Neural cell (in vitro differentiated cells): ENCODE results near the gene ZNF496. TPM values are rescaled to one million over a fixed set of nuclear protein-coding genes. Genes with fewer than 3 reads are reported as not detected.

Experiments
- H2AFZ ChIP-seq: fragments of 200-600, 300-800 bp; sonication (generic), shearing (Covaris generic); 2 replicates; pipeline ENCODE4 v1.6.0; 2014; ENCODE audit warnings: low read depth, mild to moderate bottlenecking, antibody characterized with exemption, low read length, moderate library complexity
- H3F3A ChIP-seq: fragments of 200-600 bp; shearing (Covaris generic); 2 replicates; pipeline ENCODE4 v1.6.1; 2016; ENCODE audit warnings: mild to moderate bottlenecking, moderate library complexity, mixed read lengths, antibody characterized with exemption, low read length; ENCODE audit not compliant: insufficient read depth, poor library complexity, severe bottlenecking
- H3K27ac ChIP-seq: fragments of 200-600, 300-800 bp; sonication (generic), shearing (Covaris generic); 2 replicates; pipeline ENCODE4 v1.5.1; 2014; ENCODE audit warnings: mild to moderate bottlenecking, low read length, moderate library complexity
- H3K27me3 ChIP-seq: fragments of 300-800, 200-600 bp; sonication (generic), shearing (Covaris generic); 2 replicates; pipeline ENCODE4 v1.6.0; 2014; ENCODE audit warnings: mild to moderate bottlenecking, low read depth, low read length, moderate library complexity; ENCODE audit not compliant: insufficient read depth
- H3K36me3 ChIP-seq: fragments of 300-800, 200-600 bp; sonication (generic), shearing (Covaris generic); 2 replicates; pipeline ENCODE4 v1.5.1; 2014; ENCODE audit warnings: mild to moderate bottlenecking, antibody characterized with exemption, low read length, moderate library complexity; ENCODE audit not compliant: insufficient read depth
- H3K4me2 ChIP-seq: fragments of 300-800, 200-600 bp; sonication (generic), shearing (Covaris generic); 2 replicates; pipeline ENCODE4 v1.6.0; 2014; ENCODE audit warnings: mild to moderate bottlenecking, low read length
- H3K4me3 ChIP-seq: fragments of 300-800, 200-600 bp; sonication (generic), shearing (Covaris generic); 2 replicates; pipeline ENCODE4 v1.5.1; 2014; ENCODE audit warnings: mild to moderate bottlenecking, low read length, moderate library complexity
- H3K79me2 ChIP-seq: fragments of 200-600 bp; shearing (Covaris generic); replicated peaks from 2 replicates; pipeline ENCODE4 v1.6.0; 2014; ENCODE audit warnings: mild to moderate bottlenecking, low read length, moderate library complexity; ENCODE audit not compliant: insufficient read depth
- H3K9ac ChIP-seq: fragments of 300-800, 200-600 bp; sonication (generic), shearing (Covaris generic); 2 replicates; pipeline ENCODE4 v1.6.1; 2016; ENCODE audit warnings: mild to moderate bottlenecking, low read length, mixed read lengths
- H3K9me2 ChIP-seq: fragments of 200-600 bp; shearing (Covaris generic); 2 replicates; pipeline ENCODE4 v1.6.1; 2016; ENCODE audit warnings: mild to moderate bottlenecking, low read length, mixed read lengths; ENCODE audit not compliant: insufficient read depth
- H3K9me3 ChIP-seq: fragments of 200-600, 300-800 bp; sonication (generic), shearing (Covaris generic); 2 replicates; pipeline ENCODE4 v1.6.1; 2016; ENCODE audit warnings: mild to moderate bottlenecking, mixed run types, low read length, moderate library complexity, mixed read lengths
- H4K20me1 ChIP-seq: fragments of 200-600 bp; shearing (Covaris generic); 2 replicates; pipeline ENCODE4 v1.6.1; 2016; ENCODE audit warnings: mild to moderate bottlenecking, mixed run types; ENCODE audit not compliant: insufficient read depth
- CTCF ChIP-seq: fragments of 450-650 bp; IDR thresholded peaks from 2 replicates; pipeline ENCODE4 v1.5.1; 2014; ENCODE audit warnings: antibody characterized with exemption, mild to moderate bottlenecking, moderate library complexity; ENCODE audit not compliant: poor library complexity, severe bottlenecking
- EP300 ChIP-seq: fragments of 450-650 bp; conservative IDR thresholded peaks from 2 replicates; pipeline ENCODE4 v1.6.1; 2014; ENCODE audit warnings: antibody characterized with exemption, mild to moderate bottlenecking, moderate library complexity; ENCODE audit not compliant: poor library complexity, severe bottlenecking
- EZH2 ChIP-seq: fragments of 200-600, 300-800 bp; shearing (Covaris generic), sonication (generic); IDR thresholded peaks from 2 replicates; pipeline ENCODE4 v1.6.1; 2014; ENCODE audit warnings: antibody characterized with exemption, low read length, borderline replicate concordance, mild to moderate bottlenecking; ENCODE audit not compliant: insufficient read depth, poor library complexity, severe bottlenecking
- MXI1 ChIP-seq: fragments of 450-650 bp; conservative IDR thresholded peaks from 2 replicates; pipeline ENCODE4 v1.6.1; 2014; ENCODE audit warnings: antibody characterized with exemption, mild to moderate bottlenecking; ENCODE audit not compliant: poor library complexity, severe bottlenecking
- POLR2AphosphoS5 ChIP-seq: IDR thresholded peaks from 2 replicates; pipeline ENCODE4 v1.6.1; 2012
- RAD21 ChIP-seq: fragments of 450-650 bp; conservative IDR thresholded peaks from 2 replicates; pipeline ENCODE4 v1.6.1; 2014; ENCODE audit warnings: antibody characterized with exemption, mild to moderate bottlenecking, moderate library complexity
- REST ChIP-seq: IDR thresholded peaks from 2 replicates; pipeline ENCODE4 v1.6.1; 2012; ENCODE audit warnings: borderline replicate concordance
- SMC3 ChIP-seq: fragments of 450-650 bp; conservative IDR thresholded peaks from 2 replicates; pipeline ENCODE4 v1.6.1; 2014; ENCODE audit warnings: antibody characterized with exemption, mild to moderate bottlenecking, moderate library complexity; ENCODE audit not compliant: poor library complexity
- TAF1 ChIP-seq: IDR thresholded peaks from 2 replicates; pipeline ENCODE4 v1.6.1; 2012; ENCODE audit warnings: low read depth
- polyA plus RNA-seq: library from polyadenylated mRNA; depleted of rRNA; stranded (reverse); fragments of >200 nt; gene quantifications from 2 replicates; pipeline ENCODE4 v1.2.3, GENCODE V29; 2014

ZNF496 gene
- polyA plus RNA-seq, 1 donor from 2014 or later, result 25.2 TPM

GRCh38 chr1:247299723-247300381 is 31.8 kb downstream of the ZNF496 start:
- TF ChIP-seq MXI1 (no peak), POLR2AphosphoS5 (no peak), EZH2 (no peak), RAD21 (no peak), REST (no peak), SMC3 (no peak), TAF1 (no peak), EP300 (no peak), CTCF (no peak)
- H3K9ac ChIP-seq, result no peak overlapping the region
- no peaks in the 10 kb centered on the region for H3K27me3 ChIP-seq
- no peak overlapping the region for H3K4me3 ChIP-seq
- no peak overlapping the region for H3K27ac ChIP-seq
- no peaks in the 10 kb centered on the region for H3K9me3 ChIP-seq
- no peaks in the 10 kb centered on the region for H3K79me2 ChIP-seq
- H3K9me2 ChIP-seq, result no peaks in the 10 kb centered on the region
- H3K36me3 ChIP-seq, result no peaks in the 10 kb centered on the region
- no peak overlapping the region for H3K4me2 ChIP-seq
- no peak overlapping the region for H2AFZ ChIP-seq
- H3F3A ChIP-seq, result no peaks in the 10 kb centered on the region
- no peaks in the 10 kb centered on the region for H4K20me1 ChIP-seq

- Histone ChIP-seq H2AFZ (no peak overlapping the region), H3K36me3 (no peaks in the 10 kb centered on the region), H3K9me2 (no peaks in the 10 kb centered on the region), H4K20me1 (no peaks in the 10 kb centered on the region), H3F3A (no peaks in the 10 kb centered on the region), H3K9me3 (no peaks in the 10 kb centered on the region), H3K79me2 (no peaks in the 10 kb centered on the region), H3K4me3 (no peak overlapping the region), H3K27me3 (no peaks in the 10 kb centered on the region), H3K4me2 (no peak overlapping the region), H3K9ac (no peak overlapping the region), H3K27ac (no peak overlapping the region)
- TF ChIP-seq REST (no peak), RAD21 (no peak), EP300 (no peak), SMC3 (no peak), EZH2 (no peak), MXI1 (no peak), POLR2AphosphoS5 (no peak), TAF1 (no peak), CTCF (no peak)
These were observed 33.0 kb downstream of the ZNF496 start for GRCh38 chr1:247298701-247299100.
